Left ventricle myocardium inferior (tissue), 1 donor: Measurements from ENCODE around the gene NINL. TPM values are rescaled to one million over a fixed set of nuclear protein-coding genes. Genes with fewer than 3 reads are reported as not detected.

Experiments
- DNase-seq: peaks from one replicate; pipeline ENCODE4 v3.0.0-alpha.2; 2020
- H3K27ac ChIP-seq: fragments of 200-600 bp; replicated peaks from 2 replicates; pipeline ENCODE4 v1.8.0; 2021
- H3K27me3 ChIP-seq: fragments of 200-600 bp; 2 replicates; pipeline ENCODE4 v1.8.0; 2021; ENCODE audit warnings: low read depth
- H3K36me3 ChIP-seq: fragments of 200-600 bp; 2 replicates; pipeline ENCODE4 v1.8.0; 2021
- H3K4me1 ChIP-seq: fragments of 200-600 bp; 2 replicates; pipeline ENCODE4 v1.8.0; 2021
- H3K4me3 ChIP-seq: fragments of 200-600 bp; 2 replicates; pipeline ENCODE4 v1.8.0; 2021; ENCODE audit warnings: mild to moderate bottlenecking, moderate library complexity
- H3K9me3 ChIP-seq: fragments of 200-600 bp; replicated peaks from 2 replicates; pipeline ENCODE4 v1.8.0; 2021
- CTCF ChIP-seq: fragments of 200-600 bp; IDR thresholded peaks from 2 replicates; pipeline ENCODE4 v1.8.0; 2021; ENCODE audit warnings: antibody characterized with exemption, mild to moderate bottlenecking, borderline replicate concordance
- intact Hi-C: fragments of 100-400 bp; cut with micrococcal nuclease; formaldehyde crosslinking; loops from one replicate; pipeline ENCODE4 v1.11.0; 2022
- total RNA-seq: library from RNA; stranded (reverse); fragmentation: NEBNext Ultra II Directional; extraction: Animal tissue kit (Norgen Biotek cat#: 25700); gene quantifications from one replicate; pipeline ENCODE4 v1.2.1, GENCODE V29; 2021
- donor health status: DM: no; HTN: yes; CAD: no; lungs with severe emphysema.

Gene NINL
- total RNA-seq, 1 donor from 2014 or later: 1.8 TPM

GRCh38 chr20:25548613-25549086 lies 36.7 kb downstream of the NINL start:
- H3K27ac ChIP-seq: no peak overlapping the region
- no peak overlapping the region for H3K4me3 ChIP-seq
- no peaks in the 10 kb centered on the region for H3K27me3 ChIP-seq
- H3K9me3 ChIP-seq: no peaks in the 10 kb centered on the region
- TF ChIP-seq CTCF: no peak
- H3K36me3 ChIP-seq: no peaks in the 10 kb centered on the region
- H3K4me1 ChIP-seq: peaks cover 8% of the 10 kb centered on the region
- intact Hi-C loops: no loop called here
- no peak for DNase-seq

GRCh38 chr20:25547999-25548398 lies 37.3 kb downstream of the NINL start:
- Histone ChIP-seq H3K4me1 (peaks cover 6% of the 10 kb centered on the region), H3K27me3 (no peaks in the 10 kb centered on the region), H3K9me3 (no peaks in the 10 kb centered on the region), H3K4me3 (no peak overlapping the region), H3K27ac (no peak overlapping the region), H3K36me3 (no peaks in the 10 kb centered on the region)
- DNase-seq: no peak
- intact Hi-C loops: no loop called here
- no peak for TF ChIP-seq CTCF

- intact Hi-C loops: no loop called here
- Histone ChIP-seq H3K4me1 (peaks cover 6% of the 10 kb centered on the region), H3K27ac (no peak overlapping the region), H3K9me3 (no peaks in the 10 kb centered on the region), H3K36me3 (no peaks in the 10 kb centered on the region), H3K27me3 (no peaks in the 10 kb centered on the region), H3K4me3 (no peak overlapping the region)
- no peak for TF ChIP-seq CTCF
- DNase-seq: no peak
Observed at GRCh38 chr20:25547063-25547462, 38.3 kb downstream of the NINL start.

- Histone ChIP-seq H3K4me1 (peaks cover 6% of the 10 kb centered on the region), H3K27me3 (no peaks in the 10 kb centered on the region), H3K27ac (no peak overlapping the region), H3K9me3 (no peaks in the 10 kb centered on the region), H3K4me3 (no peak overlapping the region), H3K36me3 (no peaks in the 10 kb centered on the region)
- TF ChIP-seq CTCF: no peak
- intact Hi-C loops: no loop called here
- no peak for DNase-seq
Observed at GRCh38 chr20:25546048-25546447, 39.3 kb downstream of the NINL start.

- no peak for DNase-seq
- H3K4me1 ChIP-seq: peaks cover 10% of the 10 kb centered on the region
- H3K36me3 ChIP-seq: no peaks in the 10 kb centered on the region
- H3K27ac ChIP-seq: no peak overlapping the region
- no peak overlapping the region for H3K4me3 ChIP-seq
- H3K27me3 ChIP-seq: no peaks in the 10 kb centered on the region
- intact Hi-C loops: no loop called here
- no peaks in the 10 kb centered on the region for H3K9me3 ChIP-seq
- TF ChIP-seq CTCF: no peak
Observed at GRCh38 chr20:25545171-25545570, 40.2 kb downstream of the NINL start.

- intact Hi-C loops: no loop called here
- H3K27me3 ChIP-seq: no peaks in the 10 kb centered on the region
- no peak for DNase-seq
- H3K9me3 ChIP-seq: no peaks in the 10 kb centered on the region
- no peak for TF ChIP-seq CTCF
- no peak overlapping the region for H3K4me3 ChIP-seq
- H3K4me1 ChIP-seq: peaks cover 10% of the 10 kb centered on the region
- no peaks in the 10 kb centered on the region for H3K36me3 ChIP-seq
- no peak overlapping the region for H3K27ac ChIP-seq
Observed at GRCh38 chr20:25544734-25545133, 40.6 kb downstream of the NINL start.
